PFSK-1 (cell line): Measurements from ENCODE around the gene STRIP2.

Experiments used
- POLR2AphosphoS5 ChIP-seq: IDR thresholded peaks from 2 replicates; pipeline ENCODE4 v1.6.1; 2012; ENCODE audit warnings: low read depth, mild to moderate bottlenecking, control low read depth, low read length, moderate library complexity
- REST ChIP-seq, 2 experiments: IDR thresholded peaks; 2 replicates each; pipeline versions ENCODE4 v1.6.1 to v1.8.0; 2011 to 2012; ENCODE audit warnings: low read depth in 2 of 2, low read length in 2 of 2, control low read depth in 1 of 2, inconsistent platforms in 1 of 2, mild to moderate bottlenecking in 1 of 2, moderate library complexity in 1 of 2; ENCODE audit not compliant: insufficient read depth in 1 of 2
- SIN3A ChIP-seq: IDR thresholded peaks from 2 replicates; pipeline ENCODE4 v1.6.1; 2012; ENCODE audit warnings: mild to moderate bottlenecking, low read length, moderate library complexity, borderline replicate concordance; ENCODE audit not compliant: insufficient read depth
- TAF1 ChIP-seq: IDR thresholded peaks from 2 replicates; pipeline ENCODE4 v1.6.1; 2012; ENCODE audit warnings: low read length, control low read depth, borderline replicate concordance; ENCODE audit not compliant: insufficient read depth

GRCh38 chr7:129496653-129497052 lies 62.4 kb downstream of the STRIP2 start:
- TF ChIP-seq TAF1, result no peak
- TF ChIP-seq POLR2AphosphoS5, result no peak
- TF ChIP-seq SIN3A, result no peak
- TF ChIP-seq REST (IDR thresholded peaks at IDR 0.05; ENCODE audit: insufficient read depth in 1 of 2, low read depth in 2 of 2, low read length in 2 of 2), result no peak
